HG02798 (cell line): ENCODE data around the gene SORBS2.

Experiments
- ATAC-seq: cut with Tn5 transposase; IDR thresholded peaks from one replicate; pipeline ENCODE4 v1.9.1; 2021; ENCODE audit warnings: mild to moderate bottlenecking; ENCODE audit not compliant: unreplicated experiment, poor library complexity

The SORBS2 gene

DNA sequence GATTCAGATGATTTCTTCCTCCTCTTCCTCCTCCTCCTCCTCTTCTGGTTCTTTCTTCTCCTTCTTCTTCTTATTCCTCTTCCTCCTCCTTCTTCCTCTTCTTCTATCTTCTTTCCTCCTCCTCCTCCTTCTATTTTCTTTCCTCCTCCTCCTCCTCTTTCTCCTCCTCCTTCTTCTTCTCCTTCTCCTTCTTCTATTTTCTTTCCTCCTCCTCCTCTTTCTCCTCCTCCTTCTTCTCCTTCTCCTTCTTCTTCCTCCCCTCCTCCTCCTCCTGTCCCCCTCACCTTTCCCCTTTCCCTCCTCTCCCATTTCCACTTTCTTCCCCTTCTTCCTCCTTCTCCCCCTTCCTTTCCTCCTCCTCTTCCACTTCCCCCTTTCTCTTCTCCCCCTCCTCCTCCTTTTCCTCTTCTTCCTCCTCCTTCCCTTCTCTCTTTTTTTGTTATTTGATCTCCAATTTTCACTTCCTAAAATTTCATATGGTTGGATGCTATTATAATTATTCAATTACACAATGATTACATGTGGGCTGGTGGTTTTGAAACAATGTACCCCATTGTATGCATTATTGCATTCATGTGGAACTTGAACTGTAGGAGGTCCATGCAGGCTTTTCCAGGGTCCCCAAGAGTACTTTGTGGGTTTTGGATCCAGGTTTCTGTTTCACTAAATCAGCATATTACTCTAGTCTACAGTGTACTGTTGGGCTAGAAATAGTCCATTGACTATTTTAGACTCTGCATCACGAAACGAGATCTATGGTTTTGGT is 68.1 kb downstream of the SORBS2 start:
- ATAC-seq: no peak

DNA sequence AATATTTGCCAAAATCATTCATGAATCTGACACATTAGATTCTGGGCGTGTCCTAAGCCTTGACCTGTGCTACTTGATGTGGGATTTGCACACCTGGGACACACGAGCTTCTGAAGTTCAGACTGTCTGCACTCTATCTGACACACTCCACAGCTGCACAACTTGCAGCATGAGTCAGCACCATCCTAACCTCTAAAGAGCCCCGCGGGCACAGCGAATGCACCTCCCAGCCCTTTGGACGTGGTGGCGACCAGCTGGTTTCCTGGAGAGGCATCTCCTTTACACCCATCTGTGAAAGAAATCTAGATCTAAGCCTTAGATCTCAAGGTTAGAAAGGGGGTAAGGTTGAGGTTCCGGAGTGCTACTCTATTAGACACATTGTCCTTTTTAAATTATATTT is 69.2 kb downstream of the SORBS2 start:
- ATAC-seq: no peak

DNA sequence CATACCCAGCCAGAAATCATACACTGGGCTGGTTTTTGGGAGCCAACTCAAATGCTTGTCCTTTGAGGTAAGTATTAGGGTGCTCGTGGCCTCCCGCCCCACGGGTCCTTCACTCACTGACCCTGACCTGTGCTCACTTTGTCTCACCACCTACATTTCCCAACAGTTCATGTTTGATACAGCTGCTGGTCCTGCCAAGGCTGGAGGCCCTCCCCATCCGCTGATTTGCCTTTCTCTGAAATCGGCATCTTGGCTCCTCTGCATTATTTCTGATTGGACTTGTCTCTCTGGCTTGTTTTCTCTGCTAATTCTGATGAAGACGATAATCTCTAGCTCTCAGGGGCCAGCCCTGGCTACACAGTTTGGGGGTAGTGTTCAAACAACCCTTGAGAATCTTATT is 70.2 kb downstream of the SORBS2 start:
- no peak for ATAC-seq

DNA sequence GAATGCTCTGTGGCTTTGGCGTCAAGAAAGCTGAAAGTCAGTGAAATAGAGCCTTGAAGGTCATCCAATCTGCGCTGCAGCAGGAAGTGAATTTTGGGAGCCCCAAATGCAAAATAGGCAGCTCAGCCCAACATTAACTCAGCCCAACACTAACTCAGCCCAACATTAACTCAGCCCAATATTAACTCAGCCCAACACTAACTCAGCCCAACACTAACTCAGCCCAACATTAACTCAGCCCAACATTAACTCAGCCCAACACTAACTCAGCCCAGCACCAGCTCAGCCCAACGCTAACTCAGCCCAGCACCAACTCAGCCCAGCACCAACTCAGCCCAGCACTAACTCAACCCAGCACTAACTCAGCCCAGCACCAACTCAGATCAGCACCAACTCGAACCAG is 71.5 kb downstream of the SORBS2 start:
- no peak for ATAC-seq

DNA sequence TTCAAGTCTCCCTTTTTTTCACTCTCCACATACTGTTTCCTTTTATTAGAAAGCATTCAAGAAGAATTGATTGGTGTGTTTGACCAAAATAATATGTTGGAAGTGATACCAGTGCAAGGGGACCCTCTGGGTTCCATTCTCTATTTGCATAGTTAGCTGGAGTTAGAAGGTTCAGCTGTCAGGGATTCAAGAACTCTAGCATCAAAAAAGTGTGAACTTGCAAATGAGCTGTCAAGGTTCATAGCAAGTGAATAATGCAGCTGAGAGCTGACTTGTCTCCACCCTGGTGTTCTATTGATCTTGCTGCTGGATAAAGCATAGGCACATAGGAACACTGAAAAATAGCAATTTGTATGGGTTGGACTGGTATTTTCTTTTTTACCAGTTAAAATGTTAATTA is 73.2 kb downstream of the SORBS2 start:
- ATAC-seq: peak; percentile 33

DNA sequence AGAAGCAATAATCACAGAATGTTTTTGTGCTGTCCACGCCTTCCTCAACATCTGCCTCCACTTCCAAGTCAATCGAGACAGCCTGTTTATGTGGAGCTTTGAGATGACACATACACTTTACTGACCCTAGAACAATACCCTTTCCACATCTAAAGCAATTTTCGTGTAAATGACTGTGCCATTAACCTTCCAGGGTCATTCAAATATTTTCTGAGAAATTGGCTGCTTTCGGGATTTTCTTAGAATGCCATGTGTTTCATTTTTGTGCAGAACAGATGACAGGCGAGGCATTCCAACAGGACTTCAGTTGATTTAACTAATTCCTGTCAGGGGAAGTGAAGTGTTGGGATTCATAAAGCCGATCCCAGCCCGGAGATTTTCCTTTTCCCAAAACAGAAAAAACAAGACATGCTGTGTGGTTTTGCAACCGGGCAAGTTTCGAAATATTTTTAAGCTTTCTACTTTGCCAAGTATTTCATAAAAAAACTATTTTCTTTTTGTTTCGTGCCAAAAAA is 73.9 kb downstream of the SORBS2 start:
- no peak for ATAC-seq

DNA sequence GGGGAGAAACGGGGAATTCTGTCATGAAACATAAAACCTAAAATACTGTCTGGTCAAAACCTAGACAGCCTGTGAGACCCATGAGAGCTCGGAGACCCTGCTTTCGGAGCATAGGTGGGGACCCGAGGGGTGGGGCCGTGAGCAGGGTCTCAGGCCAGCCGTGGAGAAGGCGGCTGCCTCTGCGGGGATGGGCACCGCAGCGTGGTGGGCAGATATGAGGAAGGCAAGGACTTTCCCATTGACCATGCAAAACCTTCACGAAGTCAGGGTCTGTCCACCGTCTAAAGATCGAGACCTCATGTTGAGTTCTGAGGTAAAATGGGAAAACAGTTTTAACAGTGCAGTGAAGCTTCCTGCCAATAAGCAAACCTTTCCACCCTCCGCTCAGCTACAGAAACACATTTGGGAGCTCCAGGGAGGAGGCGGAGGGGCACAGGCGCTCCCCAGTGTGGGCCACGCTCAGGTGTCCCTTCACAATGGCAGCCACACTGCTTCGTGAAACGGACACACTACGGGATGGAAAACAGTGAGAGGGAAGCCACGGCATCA is 74.4 kb downstream of the SORBS2 start:
- no peak for ATAC-seq

DNA sequence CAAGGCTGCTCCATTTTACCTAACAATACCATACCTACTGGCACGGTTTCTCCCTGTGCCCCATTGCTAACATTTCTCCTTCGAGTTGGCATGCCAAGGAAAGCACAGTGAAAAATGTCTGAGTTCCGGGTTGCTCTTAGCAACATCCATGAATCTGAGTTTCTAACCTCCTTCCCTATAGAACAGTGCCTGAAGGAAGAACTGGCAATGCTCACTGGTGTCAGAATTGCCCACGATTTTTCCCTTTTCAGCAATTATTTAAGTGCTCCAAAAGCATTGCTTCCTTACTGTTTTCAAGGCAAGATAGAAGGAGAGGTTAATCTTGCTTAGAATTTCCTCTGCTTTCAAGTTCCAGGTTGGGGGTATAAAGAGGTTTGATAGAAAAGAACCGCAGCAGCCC is 75.1 kb downstream of the SORBS2 start:
- ATAC-seq: no peak

DNA sequence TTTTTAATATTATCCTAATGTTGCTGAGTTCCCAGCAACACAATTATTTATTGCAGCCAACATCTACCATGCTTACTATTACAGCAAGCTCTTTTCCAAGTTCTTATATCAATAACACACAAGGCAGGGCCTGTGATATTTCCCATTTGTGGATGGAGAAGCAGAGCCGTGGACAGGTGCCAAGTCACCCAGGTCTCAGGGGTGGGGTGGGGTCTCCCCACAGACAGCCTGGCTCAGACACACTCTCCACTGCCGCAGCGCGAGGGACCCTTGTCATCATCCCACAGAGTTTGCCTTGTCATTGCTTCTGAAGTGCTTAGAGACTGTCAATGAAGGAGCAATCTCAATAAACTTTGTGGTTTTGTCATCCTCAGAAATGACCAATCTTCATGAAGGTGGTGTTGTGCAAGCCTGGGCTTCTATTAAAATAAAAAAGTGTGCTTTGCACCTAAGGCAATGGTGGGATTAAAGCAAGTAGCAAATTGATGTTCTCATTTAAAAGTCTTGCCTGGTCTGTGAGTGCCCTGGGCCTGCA is 76.1 kb downstream of the SORBS2 start:
- no peak for ATAC-seq

DNA sequence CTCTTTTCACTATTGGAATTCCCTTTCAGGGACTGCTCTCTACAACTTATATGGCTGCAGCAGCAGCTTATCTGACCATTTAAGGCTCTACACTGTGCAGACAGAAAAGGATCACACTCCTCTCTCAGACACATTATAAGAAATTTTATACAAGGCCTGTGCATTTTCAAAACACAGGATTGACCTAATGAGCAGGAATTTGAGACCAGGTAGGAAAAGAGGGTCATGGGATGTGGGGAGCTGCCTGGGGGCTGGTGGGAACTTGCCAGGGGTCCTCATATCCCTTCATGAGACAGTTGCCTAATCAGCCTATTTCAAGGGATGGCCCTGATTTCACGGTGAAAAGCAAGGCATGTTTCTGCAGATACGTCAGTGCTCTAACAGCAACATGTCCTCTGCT is 77.1 kb downstream of the SORBS2 start:
- no peak for ATAC-seq

DNA sequence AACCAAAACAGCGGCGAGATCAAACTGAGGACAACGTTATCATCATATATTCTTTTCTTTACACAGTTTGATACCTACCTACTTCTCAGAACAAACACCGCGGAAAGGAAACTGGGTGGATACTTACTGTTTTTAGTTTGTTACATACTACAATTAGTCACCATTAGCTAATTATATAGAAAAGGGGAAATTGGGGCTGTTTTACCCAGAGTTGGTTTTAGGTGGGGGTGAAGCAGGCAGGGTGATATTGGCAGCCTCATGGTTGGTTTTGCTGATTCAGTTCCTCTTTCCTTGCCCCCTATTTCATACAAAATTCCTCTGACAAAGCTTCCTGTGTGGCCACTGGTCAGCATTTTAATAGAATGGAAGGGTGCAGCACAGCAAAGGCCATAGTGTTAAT is 77.8 kb downstream of the SORBS2 start:
- peak; percentile 65 for ATAC-seq

DNA sequence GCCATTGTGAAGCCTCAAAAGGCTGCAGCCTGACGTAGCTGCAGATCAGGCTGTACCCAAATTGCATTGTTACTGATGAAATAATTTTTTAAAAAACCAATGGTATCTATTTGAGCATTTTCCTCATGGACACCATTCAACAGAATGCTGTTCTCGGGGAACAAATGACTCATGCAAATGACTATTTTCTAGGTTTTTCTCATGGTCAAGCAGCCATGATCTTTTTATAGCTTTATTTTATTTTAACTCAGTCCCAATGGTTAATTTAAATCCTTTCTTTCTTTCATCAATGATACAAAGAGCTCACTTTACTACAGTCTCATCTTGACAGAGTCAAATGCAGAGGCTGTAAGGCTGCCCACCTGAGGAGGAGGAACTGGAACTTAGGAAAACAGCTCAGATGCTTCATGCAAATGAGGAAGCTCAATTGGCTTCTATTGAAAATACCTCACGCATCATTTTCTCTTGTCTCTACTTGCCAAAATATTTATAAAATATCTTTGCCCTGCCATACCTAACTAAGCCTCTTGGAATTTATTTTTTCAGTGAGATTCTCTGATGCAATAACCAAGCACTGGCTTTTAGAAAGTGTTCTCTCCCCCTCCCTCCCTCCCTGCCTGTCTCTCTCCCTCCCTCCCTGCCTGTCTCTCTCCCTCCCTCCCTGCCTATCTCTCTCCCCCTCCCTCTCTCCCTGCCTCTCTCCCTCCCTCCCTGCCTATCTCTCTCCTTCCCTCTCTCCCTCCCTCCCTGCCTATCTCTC is 81.0 kb downstream of the SORBS2 start:
- ATAC-seq: peak; percentile 59

DNA sequence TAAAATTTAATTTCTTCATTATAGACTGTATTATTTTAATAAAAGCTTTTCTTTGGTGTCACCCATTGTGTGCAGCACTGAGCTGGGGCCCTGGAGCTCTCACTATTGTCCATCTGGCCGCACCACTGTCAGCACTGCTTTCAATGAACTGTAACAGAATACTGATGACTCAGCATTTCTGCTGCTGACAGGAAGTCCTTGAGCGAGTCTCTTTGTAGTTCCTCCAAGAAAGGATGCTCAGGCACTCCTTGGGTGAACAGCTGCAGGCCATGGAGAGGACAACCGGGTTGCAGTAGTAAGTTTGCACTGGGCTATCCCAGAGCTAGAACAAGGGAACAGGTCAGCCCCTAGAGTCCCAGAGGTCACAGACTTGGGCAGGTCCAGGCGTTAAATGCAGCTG is 81.6 kb downstream of the SORBS2 start:
- peak; percentile 34 for ATAC-seq

DNA sequence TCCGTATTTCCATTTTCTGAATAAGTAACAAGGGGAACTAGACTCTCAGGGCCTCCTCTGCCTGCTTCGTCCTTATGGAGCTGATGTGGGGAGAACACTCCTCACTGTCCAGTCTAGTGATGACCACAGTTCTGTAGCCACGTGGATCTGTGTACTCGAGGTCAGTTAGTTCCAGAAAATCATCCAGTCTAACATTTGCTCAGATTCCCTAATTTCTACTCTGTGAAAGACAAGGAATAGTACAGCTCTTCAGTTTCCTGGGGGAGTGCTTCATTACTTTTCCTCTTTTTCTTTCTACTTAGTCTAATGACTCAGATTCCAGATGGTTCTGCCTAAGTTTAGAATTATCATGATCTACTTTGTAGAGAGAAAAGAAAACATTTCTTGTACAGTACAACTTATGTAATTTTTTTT is 82.6 kb downstream of the SORBS2 start:
- no peak for ATAC-seq

DNA sequence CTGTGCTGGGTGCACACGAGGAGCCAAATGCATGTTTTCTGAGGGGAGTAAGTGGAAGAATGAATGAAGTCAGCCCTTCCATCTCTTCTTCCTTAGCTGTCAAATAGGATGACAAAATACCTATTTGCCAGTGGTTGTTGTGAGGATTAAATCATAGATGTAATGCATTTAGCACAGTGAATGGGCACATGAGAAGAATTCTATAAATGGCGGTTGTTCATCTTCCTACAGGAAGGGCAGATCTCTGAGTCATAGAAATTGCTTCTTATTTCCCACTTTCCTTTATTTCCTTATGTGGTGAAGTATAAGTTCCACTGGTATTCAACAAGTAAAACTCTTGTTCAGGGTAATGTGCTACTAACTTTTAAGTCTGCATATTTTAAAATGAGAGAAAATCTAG is 83.1 kb downstream of the SORBS2 start:
- no peak for ATAC-seq

DNA sequence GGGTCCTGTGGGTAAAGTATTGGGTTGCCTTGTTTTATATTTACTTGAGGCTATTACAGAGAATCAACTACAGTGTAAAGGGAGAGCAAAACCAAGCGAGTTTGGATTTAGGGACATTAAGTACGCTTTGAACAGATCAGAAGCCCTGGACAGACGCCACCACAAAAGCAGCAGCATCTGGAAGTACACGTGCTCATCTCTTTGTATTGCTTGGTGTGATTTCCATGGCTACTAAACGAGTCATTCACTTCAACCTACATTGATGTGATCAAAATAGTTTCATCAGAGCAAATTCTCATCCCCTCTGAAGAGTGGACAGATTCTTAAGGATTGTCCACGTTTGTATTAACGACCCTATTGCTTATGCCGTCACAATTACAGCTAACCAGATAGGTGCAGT is 85.1 kb downstream of the SORBS2 start:
- ATAC-seq: no peak

DNA sequence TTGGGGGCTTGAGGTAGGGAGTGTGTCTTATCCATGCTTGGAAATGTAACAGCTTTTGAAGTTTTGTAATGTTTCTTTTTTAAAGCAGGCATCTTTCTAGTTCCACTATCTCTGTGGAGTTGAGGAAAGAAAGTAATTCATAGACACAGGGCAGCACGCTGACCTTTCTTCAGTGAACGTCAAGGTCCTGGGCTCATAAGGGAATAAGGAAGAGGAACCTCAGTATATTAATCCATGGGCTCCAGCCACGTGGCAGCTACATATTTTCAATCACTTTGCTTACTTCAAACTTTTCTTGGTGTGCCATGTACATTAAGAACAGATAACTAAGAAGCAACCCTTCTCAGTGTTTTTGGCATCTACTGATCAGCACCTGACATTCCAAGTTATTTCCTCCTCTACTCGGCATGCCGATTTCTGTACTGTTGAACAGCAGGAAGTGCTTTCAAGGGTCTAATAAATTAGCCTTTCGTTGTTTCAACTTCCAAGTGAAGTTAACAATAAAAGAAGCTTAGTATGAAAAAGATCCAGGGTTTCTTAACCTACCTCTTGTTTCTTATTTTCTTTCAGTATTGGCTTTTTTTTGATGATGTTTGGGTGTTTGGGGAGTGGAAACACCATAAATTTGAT is 88.2 kb downstream of the SORBS2 start:
- no peak for ATAC-seq

DNA sequence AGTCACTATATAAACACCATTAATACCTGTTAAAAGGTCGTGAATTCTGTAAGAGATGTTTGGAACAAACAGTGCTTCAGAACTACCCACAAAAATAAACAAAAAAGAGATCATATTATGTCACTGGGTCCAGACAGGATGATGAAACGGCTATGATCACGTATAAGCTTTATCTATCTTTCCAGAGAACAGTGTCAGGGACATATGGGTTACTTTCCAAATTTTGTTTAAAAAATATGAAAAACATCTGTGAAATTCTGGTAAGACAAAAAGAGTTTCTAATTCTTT is 90.0 kb downstream of the SORBS2 start:
- no peak for ATAC-seq

DNA sequence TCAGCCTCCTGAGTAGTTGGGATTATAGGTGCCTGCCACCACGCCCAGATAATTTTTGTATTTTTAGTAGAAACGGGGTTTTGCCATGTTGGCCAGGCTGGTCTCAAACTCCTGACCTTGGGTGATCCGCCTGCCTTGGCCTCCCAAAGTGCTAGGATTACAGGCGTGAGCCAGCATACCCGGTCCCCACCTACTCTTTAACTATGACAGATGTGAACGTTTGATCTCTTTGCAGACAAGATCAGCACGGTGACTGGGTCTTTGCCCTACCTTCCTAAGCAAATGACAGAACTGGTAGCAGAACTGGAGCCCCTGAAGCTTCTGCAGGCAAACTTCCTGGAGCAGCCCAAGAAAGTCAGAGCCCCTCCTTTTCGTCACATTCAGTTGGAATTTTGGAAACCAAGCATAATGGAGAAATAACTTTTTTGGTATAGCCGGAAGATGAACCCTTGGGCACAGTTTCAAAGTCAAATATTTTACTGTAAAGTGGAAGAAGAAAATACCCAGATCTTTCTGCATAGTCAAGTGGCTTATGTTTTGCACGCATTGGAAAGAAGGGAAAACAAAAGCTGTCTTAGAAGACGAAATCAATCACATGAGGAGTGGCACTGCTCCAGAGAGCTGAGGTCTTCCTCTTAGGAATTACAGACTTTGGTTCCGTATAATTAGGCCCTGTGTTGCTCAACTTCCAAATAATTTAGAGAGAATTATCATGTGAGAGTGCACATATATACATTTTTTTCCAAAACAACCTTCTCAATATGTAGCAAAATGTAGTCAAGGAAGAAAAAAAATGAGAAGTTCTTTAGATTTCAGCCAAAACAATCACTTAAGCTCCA is 90.6 kb downstream of the SORBS2 start:
- no peak for ATAC-seq

DNA sequence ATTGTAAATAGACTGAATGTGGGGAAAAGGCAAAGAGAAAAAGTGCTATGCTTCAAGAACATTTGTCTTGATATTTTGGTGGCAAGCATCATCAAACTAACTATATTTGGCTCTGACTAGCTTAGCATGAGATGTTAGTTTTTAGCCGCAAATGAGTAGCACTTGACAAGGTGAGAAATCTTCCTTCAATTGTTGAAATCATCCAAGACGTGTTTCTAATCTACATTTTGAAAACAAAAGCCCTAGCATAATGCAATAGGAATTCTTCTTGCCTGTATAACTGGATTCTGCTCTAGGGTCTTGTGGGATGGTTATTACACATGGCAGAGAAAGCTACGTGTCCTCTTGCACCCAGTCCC is 92.5 kb downstream of the SORBS2 start:
- no peak for ATAC-seq
